Hepatic stellate cell (primary cell): ENCODE results near the gene AP1M1.
A peak's percentile ranks its signal among the peaks of the same experiment; 100 is the strongest.

Experiments
- DNase-seq: peaks from one replicate; pipeline ENCODE4 v3.0.0; 2011; ENCODE audit warnings: low spot score

AP1M1 gene

GRCh38 chr19:16185123-16185767 is 12.5 kb upstream of the AP1M1 start, which contains the start of gene FAM32A:
Gene FAM32A (plus strand): TSS chr19:16185410. CDS start chr19:16185443, 33 bp downstream.
- peak; percentile 100 for DNase-seq

GRCh38 chr19:16185768-16186123 is 12.0 kb upstream of the AP1M1 start:
- DNase-seq, result peak; percentile 50

- DNase-seq, result no peak
These were observed 9.2 kb upstream of the AP1M1 start for GRCh38 chr19:16188521-16188920.

DNA sequence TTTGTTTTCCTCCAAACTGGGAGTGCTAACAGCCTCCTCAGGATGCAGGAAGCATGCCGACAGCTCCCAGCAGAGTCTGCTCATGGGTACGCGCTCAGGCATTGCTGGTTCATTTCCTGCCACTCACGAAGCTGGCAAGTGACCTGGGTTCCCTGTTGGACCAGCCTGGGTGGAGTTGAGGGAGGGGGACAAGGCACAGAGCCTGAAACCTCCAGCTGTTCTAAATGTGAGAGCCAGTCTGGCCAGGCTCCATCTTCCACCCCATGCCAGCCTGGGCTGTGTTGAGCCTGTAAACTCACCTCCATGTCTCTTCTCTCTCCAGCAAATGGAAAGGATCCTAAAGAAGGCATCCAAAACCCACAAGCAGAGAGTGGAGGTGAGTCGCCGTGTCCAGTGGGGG is 7.5 kb upstream of the AP1M1 start:
- no peak for DNase-seq

GRCh38 chr19:16190736-16191135 is 7.0 kb upstream of the AP1M1 start:
- no peak for DNase-seq

- no peak for DNase-seq
These were observed 6.3 kb upstream of the AP1M1 start for GRCh38 chr19:16191216-16191908.

- no peak for DNase-seq
These were observed 4.2 kb upstream of the AP1M1 start for GRCh38 chr19:16193466-16193865.

DNA sequence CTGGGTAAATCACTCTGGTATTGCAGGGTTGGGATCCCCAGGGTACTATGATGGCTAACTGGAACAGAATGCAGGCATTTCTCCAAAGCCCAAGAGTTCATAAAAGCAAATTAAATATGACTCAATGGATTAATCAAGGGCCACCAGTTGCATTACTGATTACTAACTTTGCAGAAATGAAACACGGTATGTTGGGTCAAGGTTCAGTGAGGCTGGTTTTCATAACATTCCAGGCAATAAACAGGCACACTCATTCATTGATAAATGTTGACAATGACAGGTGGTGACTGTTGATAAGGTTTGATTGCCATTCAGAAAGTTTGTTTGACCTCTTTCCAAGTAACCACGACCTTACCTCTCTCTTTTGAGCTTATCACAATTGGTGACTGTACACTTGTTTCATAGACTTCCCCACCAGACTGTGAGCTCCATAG is 506 bp upstream of the AP1M1 start:
- peak; percentile 74 for DNase-seq

DNA sequence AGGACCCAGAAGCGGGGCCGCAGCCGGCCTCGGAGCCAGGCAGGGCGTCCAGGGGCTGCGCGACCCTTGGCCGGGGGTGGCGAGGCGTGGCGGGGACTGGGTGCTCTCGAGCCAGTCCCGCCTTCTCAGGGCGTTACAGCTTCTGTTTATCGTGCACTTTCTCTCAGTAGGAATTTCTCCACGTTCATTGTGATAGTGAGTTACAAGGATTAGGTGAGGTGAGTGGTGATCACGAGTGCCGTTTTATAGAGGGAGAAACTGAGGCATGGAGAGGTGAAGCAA is 600 bp downstream of the AP1M1 start:
- DNase-seq, result no peak

GRCh38 chr19:16199275-16199932 is 1.7 kb downstream of the AP1M1 start:
- no peak for DNase-seq

DNA sequence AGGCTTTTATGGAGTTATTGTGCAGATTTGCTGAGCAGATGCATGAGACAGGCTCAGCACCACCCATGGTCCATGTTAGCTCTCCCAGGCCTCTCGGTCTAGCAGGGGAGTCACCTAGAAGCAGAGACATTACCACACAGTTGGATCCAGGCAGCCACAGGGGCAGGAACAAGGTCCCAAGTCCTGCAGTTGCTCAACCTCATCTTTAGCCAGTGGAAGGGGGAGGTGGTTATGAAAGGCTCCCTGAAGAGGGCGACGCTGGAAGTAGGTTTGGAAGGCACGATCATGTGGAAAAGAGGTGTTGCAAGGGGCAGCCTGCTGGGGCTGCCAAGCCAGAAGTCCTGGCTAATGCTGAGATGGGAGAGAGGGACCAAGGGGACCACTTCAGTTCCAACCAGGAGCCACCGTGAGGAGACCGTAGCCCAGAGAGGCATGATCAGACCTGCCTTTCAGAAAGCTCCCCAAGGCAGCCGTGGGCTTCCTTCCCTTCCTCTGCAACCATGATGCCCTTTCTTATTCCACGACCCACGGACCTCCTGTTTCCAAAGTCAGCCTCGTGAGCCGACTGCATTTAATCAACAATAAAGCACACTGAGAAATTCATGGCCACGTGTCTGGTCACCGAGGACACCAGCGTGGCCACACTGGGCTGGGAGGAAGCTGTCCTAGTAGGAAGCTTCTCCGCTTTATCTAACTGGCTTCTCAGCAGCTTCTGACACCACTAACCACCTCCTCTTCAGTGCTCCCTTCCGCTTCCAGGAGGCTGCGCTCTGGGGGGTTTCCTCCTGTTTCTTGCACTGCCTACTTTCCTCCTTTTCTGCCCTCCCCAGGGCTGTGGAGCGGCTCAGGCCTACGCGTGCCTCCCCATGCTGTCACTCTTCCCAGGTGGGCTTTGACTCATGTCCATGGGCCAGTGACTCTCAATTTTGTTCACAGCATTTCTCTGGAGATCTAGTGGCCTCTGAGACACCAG is 2.6 kb downstream of the AP1M1 start:
- peak; percentile 34 for DNase-seq

DNA sequence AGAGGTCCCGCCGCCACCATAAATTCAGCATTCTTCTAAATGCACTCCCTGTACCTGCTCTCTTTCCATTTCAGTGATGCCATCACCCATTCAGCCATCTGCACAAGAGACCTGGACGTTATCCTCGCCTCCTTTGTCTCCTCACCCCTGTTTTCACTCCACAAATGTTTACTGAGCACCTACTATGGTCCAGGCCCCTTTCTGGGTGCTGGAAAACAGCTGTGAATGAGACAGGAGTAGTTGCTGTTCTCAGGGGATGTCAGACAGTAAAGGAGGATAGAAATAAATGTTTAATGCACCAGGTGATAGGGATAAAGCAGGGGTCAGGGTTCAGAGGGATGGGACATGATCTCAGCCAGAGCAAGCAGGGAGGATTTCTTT is 3.3 kb downstream of the AP1M1 start:
- no peak for DNase-seq

DNA sequence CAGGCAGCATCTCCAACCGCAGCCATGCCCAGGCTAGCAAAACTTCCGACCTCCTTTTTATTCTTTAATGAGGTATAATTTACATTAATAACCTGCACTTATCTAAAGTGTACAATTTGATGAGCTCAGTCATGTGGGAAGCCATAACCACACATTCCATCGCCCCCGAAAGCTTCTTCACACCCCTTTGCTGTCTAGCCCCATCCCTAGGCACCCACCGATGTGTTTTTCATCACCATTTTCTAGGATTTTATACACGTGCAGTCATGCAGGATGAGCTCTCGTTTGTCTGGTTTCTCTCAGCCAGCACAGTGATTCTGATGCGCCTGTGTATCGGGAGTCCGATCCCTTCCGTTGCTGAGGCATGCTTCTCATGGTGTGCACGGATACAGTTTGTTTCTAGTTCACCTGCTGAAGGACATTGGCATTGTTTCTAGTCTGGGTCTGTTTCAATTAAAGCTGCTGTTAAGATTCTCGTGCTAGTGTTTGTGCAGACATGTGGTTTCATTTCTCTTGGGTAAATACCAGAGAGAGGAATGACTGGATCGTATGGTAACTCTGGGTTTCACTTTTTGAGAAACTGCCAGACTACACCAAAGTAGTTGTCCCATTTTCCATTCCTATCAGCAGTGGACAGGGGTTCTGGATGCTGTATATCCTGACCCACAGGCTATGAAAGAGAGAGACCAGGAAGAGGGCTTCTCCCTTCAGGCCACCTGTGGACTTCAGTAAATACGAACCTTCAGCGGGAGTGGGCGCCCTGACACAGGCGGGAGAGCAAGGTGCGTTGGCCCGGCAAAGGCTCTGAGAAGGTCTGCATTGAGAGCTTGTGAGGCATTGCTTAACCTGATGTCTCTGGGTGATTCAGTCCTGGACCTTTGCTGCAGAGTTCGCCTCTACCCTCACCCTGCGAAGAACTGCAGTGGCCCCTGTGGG is 4.9 kb downstream of the AP1M1 start:
- DNase-seq, result no peak

DNA sequence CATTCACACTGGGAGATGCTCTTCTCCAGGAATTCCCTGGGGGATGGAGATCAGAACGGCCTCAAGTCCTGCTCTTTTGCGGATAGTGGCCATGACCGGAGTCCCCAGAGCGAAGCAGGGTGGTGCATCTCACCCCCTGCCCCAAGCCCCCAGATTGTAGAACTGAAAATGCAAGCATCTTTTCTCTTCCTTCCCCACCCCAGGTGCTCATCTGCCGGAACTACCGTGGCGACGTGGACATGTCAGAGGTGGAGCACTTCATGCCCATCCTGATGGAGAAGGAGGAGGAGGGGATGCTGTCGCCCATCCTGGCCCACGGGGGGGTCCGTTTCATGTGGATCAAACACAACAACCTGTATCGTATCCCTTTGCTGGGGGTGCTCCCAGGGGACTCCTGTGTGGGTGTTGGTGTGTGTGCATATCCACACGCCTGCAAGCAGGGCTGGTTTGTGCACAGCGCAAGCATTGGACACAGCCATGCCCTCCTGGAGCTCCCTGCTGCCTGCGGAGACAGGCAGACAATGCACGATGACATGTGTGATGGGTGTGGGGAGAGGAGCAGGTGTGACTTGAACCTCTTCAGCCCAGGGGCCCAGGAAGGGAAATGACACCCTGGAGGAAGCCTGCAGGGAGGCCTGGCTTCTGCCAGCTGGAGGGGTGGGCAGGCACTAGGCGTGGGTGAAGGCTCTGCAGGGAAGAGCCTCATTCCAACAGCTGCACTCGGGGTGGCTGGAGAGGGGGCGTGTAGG is 5.7 kb downstream of the AP1M1 start:
- no peak for DNase-seq

- DNase-seq, result no peak
These were observed 6.2 kb downstream of the AP1M1 start for GRCh38 chr19:16204005-16204294.

GRCh38 chr19:16205205-16206045 is 7.7 kb downstream of the AP1M1 start:
- DNase-seq, result no peak

GRCh38 chr19:16206046-16206605 is 8.4 kb downstream of the AP1M1 start:
- no peak for DNase-seq

DNA sequence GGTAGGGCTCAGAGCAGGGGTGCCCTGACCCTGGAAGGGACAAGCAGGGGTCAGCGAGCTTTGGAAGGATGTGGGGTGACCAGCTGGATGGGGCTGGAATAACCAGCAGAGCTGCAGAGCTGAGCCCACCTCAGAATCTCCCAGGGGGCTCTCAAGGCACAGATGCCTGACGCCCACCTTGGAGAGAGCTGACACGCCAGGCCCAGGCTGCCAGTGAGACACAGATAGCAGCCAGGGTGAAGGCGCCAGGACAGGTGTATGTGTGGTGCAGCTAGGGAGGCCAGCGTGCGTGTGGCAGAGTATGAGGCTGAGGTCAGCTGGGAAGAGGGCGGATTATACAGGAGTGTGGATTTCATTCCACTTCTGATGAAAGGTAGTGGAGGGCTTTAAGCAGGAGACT is 8.9 kb downstream of the AP1M1 start:
- no peak for DNase-seq

GRCh38 chr19:16207063-16207462 is 9.4 kb downstream of the AP1M1 start:
- DNase-seq, result no peak
